Sigmoid colon (tissue), 3 donors: ENCODE measurements around the gene MYH14.

ENCODE experiments used
- CTCF ChIP-seq, 4 experiments: fragments of 450-650 bp in 3 of 4; fragments of 200-600 bp in 1 of 4; IDR thresholded peaks; one replicate each; pipeline ENCODE4 v1.5.1; 2016 to 2019; ENCODE audit warnings: antibody characterized with exemption in 4 of 4, mild to moderate bottlenecking in 3 of 4, moderate library complexity in 2 of 4
- POLR2A ChIP-seq, 2 donors: fragments of 450-650 bp; IDR thresholded peaks; one replicate each; pipeline ENCODE4 v1.6.1; 2016; ENCODE audit warnings: antibody characterized with exemption in 2 of 2, mild to moderate bottlenecking in 2 of 2, moderate library complexity in 2 of 2

- no peak for TF ChIP-seq POLR2A (IDR thresholded peaks at IDR 0.05)
- no peak for TF ChIP-seq CTCF (IDR thresholded peaks at IDR 0.05)
Measured at GRCh38 chr19:50197348-50197747, 6.1 kb upstream of the MYH14 start.
